B cell (primary cell): ENCODE data around the gene NAV1. TPM values are rescaled to one million over a fixed set of nuclear protein-coding genes. Genes with fewer than 3 reads are reported as not detected.

Experiments used
- ATAC-seq: fragments of 200-7000 bp; cut with Tn5 transposase; one replicate; pipeline ENCODE4 v1.10.0; 2021; ENCODE audit warnings: low read depth, mild to moderate bottlenecking, moderate number of reproducible peaks, moderate library complexity
- CTCF ChIA-PET: fragments of 350-600 bp; sonication (Branson Sonifier 250); formaldehyde crosslinking; loops from one replicate; lab custom pipeline; 2021; ENCODE audit warnings: antibody characterized with exemption, inconsistent platforms; lab: Charles Lee
- POLR2A ChIA-PET: fragments of 350-600 bp; sonication (Branson Sonifier 250); formaldehyde crosslinking; loops from one replicate; lab custom pipeline; 2021; ENCODE audit warnings: antibody characterized with exemption; lab: Charles Lee
- DNase-seq: peaks from one replicate; pipeline ENCODE4 v3.0.0; 2013
- H2AFZ ChIP-seq: 2 replicates; pipeline ENCODE4 v1.6.1; 2012; ENCODE audit warnings: mild to moderate bottlenecking, low read depth, low read length; ENCODE audit not compliant: insufficient read depth, poor library complexity, severe bottlenecking
- H3K27ac ChIP-seq, 2 donors: 1 replicate in 1 of 2; 2 replicates in 1 of 2; pipeline ENCODE4 v1.5.1; 2012 to 2013; ENCODE audit warnings: low read length in 2 of 2, mild to moderate bottlenecking in 2 of 2, moderate library complexity in 1 of 2
- H3K27me3 ChIP-seq, 4 experiments: fragments of 200-600 bp in 1 of 4; sonication (generic) in 1 of 4; replicated peaks in 1 of 4; 1 replicate in 2 of 4; 2 replicates in 2 of 4; pipeline versions ENCODE4 v1.6.1 to v1.7.0; 2013 to 2016; ENCODE audit warnings: low read length in 3 of 4, mild to moderate bottlenecking in 2 of 4, mixed read lengths in 1 of 4, moderate library complexity in 1 of 4; ENCODE audit not compliant: insufficient read depth in 4 of 4, control insufficient read depth in 3 of 4; ENCODE audit errors: control extremely low read depth in 1 of 4
- H3K36me3 ChIP-seq, 2 experiments: replicated peaks in 1 of 2; 1 replicate in 1 of 2; 2 replicates in 1 of 2; pipeline versions ENCODE4 v1.6.1 to v1.7.1; 2013; ENCODE audit warnings: low read length in 1 of 2; ENCODE audit not compliant: insufficient read depth in 2 of 2, control insufficient read depth in 1 of 2; ENCODE audit errors: control extremely low read depth in 1 of 2, extremely low read depth in 1 of 2
- H3K4me1 ChIP-seq, 2 donors: fragments of 200-600 bp in 1 of 2; sonication (generic) in 1 of 2; 1 replicate in 1 of 2; 2 replicates in 1 of 2; pipeline versions ENCODE4 v1.5.1 to v1.6.1; 2013 to 2017; ENCODE audit warnings: low read length in 2 of 2; ENCODE audit not compliant: control insufficient read depth in 2 of 2, insufficient read depth in 2 of 2
- H3K4me2 ChIP-seq: replicated peaks from 2 replicates; pipeline ENCODE3; 2012; ENCODE audit warnings: mild to moderate bottlenecking, low read depth, low read length; ENCODE audit not compliant: poor library complexity, severe bottlenecking
- H3K4me3 ChIP-seq, 5 experiments: fragments of 200-600 bp in 1 of 5; sonication (generic) in 1 of 5; 1 replicate in 3 of 5; 2 replicates in 2 of 5; pipeline versions ENCODE4 v1.5.1 to v1.7.0; 2011 to 2016; ENCODE audit warnings: low read length in 4 of 5, mild to moderate bottlenecking in 4 of 5, low read depth in 2 of 5, control low read depth in 1 of 5, moderate library complexity in 1 of 5; ENCODE audit not compliant: insufficient read depth in 1 of 5; ENCODE audit errors: control extremely low read depth in 1 of 5, extremely low read depth in 1 of 5
- H3K79me2 ChIP-seq: fragments of 200-600 bp; sonication (generic); one replicate; pipeline ENCODE4 v1.6.0; 2016; ENCODE audit warnings: low read length; ENCODE audit not compliant: control insufficient read depth, insufficient read depth
- H3K9ac ChIP-seq: fragments of 200-600 bp; sonication (generic); 2 replicates; pipeline ENCODE4 v1.6.1; 2017; ENCODE audit warnings: mild to moderate bottlenecking, low read length, moderate library complexity
- H3K9me3 ChIP-seq, 3 donors: one replicate each; pipeline versions ENCODE4 v1.6.1 to v1.7.1; 2013; ENCODE audit warnings: low read length in 2 of 3; ENCODE audit not compliant: control insufficient read depth in 2 of 3, insufficient read depth in 1 of 3; ENCODE audit errors: control extremely low read depth in 1 of 3
- H4K20me1 ChIP-seq: 2 replicates; pipeline ENCODE4 v1.6.0; 2012; ENCODE audit warnings: mild to moderate bottlenecking, low read length; ENCODE audit not compliant: insufficient read depth, control insufficient read depth, poor library complexity, severe bottlenecking
- H3K27ac Mint-ChIP-seq: one replicate; pipeline ENCODE4 v1.8.0; 2021; ENCODE audit warnings: mixed read lengths
- H3K27me3 Mint-ChIP-seq: one replicate; pipeline ENCODE4 v1.8.0; 2021; ENCODE audit warnings: mixed read lengths
- H3K4me1 Mint-ChIP-seq: one replicate; pipeline ENCODE4 v1.8.0; 2021; ENCODE audit warnings: mixed read lengths
- H3K4me3 Mint-ChIP-seq: one replicate; pipeline ENCODE4 v1.8.0; 2021; ENCODE audit warnings: mixed read lengths
- H3K9me3 Mint-ChIP-seq: one replicate; pipeline ENCODE4 v1.8.0; 2022; ENCODE audit warnings: mixed read lengths; ENCODE audit not compliant: insufficient read depth
- EZH2 ChIP-seq: IDR thresholded peaks from 2 replicates; pipeline ENCODE4 v1.6.1; 2012; ENCODE audit warnings: borderline replicate concordance, low read depth, mild to moderate bottlenecking, moderate library complexity, low read length; ENCODE audit not compliant: insufficient read depth, poor library complexity, severe bottlenecking
- WGBS: methylation state at CpG from one replicate; pipeline ENCODE4 v1.1.5; 2013; ENCODE audit warnings: missing lambda C conversion rate; ENCODE audit not compliant: insufficient coverage; 5-methylcytosine and 5-hydroxymethylcytosine counted together
- intact Hi-C: fragments of 100-400 bp; cut with micrococcal nuclease; formaldehyde crosslinking; loops from one replicate; pipeline ENCODE4 v1.10.0; 2022
- polyA plus RNA-seq: library from polyadenylated mRNA; depleted of rRNA; stranded (reverse); fragments of >200 nt; gene quantifications from 2 replicates; pipeline ENCODE4 v1.2.3, GENCODE V29; 2012
- total RNA-seq, 2 donors: library from RNA; stranded (reverse); fragments of 120-200 nt in 1 of 2; gene quantifications; 1 replicate in 1 of 2; 2 replicates in 1 of 2; pipeline versions ENCODE4 v1.2.3 to v1.2.4, GENCODE V29; 2013 to 2022

Gene NAV1
- total and polyA plus RNA-seq, 2 donors (not counting 1 experiment from before 2014, with no cell fraction given), result 1.5 to 4.3 TPM

DNA sequence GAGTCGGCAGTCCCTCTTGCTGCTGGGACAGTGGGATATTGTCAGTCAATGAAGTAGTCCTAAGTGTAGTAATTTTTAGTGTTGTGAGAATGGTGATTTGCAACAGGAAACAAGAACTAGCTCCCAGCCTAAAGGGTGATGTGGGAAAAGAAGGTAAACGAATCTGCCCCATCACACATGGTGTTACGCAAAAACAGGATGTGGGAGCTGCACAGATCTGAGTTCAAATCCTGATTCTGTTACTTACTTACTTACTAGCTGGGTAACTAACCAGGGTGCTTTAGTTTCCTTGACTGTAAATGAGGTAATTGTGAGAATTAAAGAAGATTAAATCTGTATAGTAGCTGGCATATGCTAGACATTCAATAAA is 22.3 kb downstream of the NAV1 start:
- no peak overlapping the region for H3K4me3 Mint-ChIP-seq
- no peaks in the 10 kb centered on the region for H4K20me1 ChIP-seq
- no peak overlapping the region for H3K27ac Mint-ChIP-seq
- no peaks in the 10 kb centered on the region for H3K79me2 ChIP-seq
- H3K9ac ChIP-seq, result no peak overlapping the region
- intact Hi-C loops, result no loop called here
- no peak overlapping the region for H2AFZ ChIP-seq
- peaks cover 0 to 4% of the 10 kb centered on the region in 2 donors for H3K4me1 ChIP-seq
- ChIA-PET CTCF (interaction anchor here (0.7 to 5.7 kb wide), 9 partner anchors 9 to 236 kb away, joined by 3 to 106 read pairs (median 4); no protein-coding TSS in a partner anchor), POLR2A (no interaction called here)
- ATAC-seq (no peak), DNase-seq (no peak)
- no peaks in the 10 kb centered on the region for H3K36me3 ChIP-seq
- no peaks in the 10 kb centered on the region for H3K9me3 ChIP-seq
- H3K4me1 Mint-ChIP-seq, result peaks cover 2% of the 10 kb centered on the region
- no peaks in the 10 kb centered on the region for H3K27me3 Mint-ChIP-seq
- H3K4me2 ChIP-seq, result no peak overlapping the region
- WGBS, result 79% methylated on average over 2 of the region's 3 CpGs
- no peak overlapping the region for H3K27ac ChIP-seq
- H3K9me3 Mint-ChIP-seq, result no peaks in the 10 kb centered on the region
- TF ChIP-seq EZH2, result no peak
- no peaks in the 10 kb centered on the region for H3K27me3 ChIP-seq
- no peak overlapping the region for H3K4me3 ChIP-seq

DNA sequence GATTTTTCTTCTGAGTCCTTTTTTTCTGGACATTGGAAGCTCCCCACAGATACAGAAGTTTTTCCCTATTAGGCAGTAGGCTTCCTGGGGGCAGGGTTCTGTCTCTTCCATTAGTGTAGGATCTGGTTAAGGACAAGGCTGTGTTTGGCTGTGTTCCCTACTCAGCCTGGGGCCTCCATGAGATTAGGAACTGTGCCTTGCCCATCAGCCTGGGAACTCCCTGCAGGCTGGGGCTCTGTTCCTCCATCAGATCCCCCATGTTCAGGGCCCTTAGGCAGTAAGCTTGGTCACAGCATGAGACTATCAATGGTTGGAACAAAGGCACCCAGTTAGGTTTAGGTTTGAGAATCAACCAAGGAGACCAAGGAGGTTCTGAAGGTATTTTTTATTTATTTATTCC is 22.7 kb downstream of the NAV1 start:
- Mint-ChIP-seq H3K27me3 (no peaks in the 10 kb centered on the region), H3K4me3 (no peak overlapping the region), H3K27ac (no peak overlapping the region), H3K9me3 (no peaks in the 10 kb centered on the region), H3K4me1 (peaks cover 2% of the 10 kb centered on the region)
- H3K9ac ChIP-seq, result no peak overlapping the region
- ChIA-PET POLR2A (no interaction called here), CTCF (interaction anchor here (0.7 to 5.7 kb wide), 10 partner anchors 8 to 235 kb away, joined by 3 to 106 read pairs (median 4); no protein-coding TSS in a partner anchor)
- no peaks in the 10 kb centered on the region for H3K9me3 ChIP-seq
- no peaks in the 10 kb centered on the region for H3K27me3 ChIP-seq
- no peaks in the 10 kb centered on the region for H4K20me1 ChIP-seq
- TF ChIP-seq EZH2, result no peak
- ATAC-seq (no peak), DNase-seq (no peak)
- H3K36me3 ChIP-seq, result no peaks in the 10 kb centered on the region
- peaks cover 0 to 4% of the 10 kb centered on the region in 2 donors for H3K4me1 ChIP-seq
- H3K4me2 ChIP-seq, result no peak overlapping the region
- intact Hi-C loops, result no loop called here
- no peak overlapping the region for H3K4me3 ChIP-seq
- H3K27ac ChIP-seq, result no peak overlapping the region
- no peak overlapping the region for H2AFZ ChIP-seq
- H3K79me2 ChIP-seq, result no peaks in the 10 kb centered on the region
